GM21825 (cell line): ENCODE data around the gene FETUB.
"Not testable (repeated sequence)": the region's sequence is repeated elsewhere in the genome, so short reads cannot be mapped to it uniquely, and the experiment has no call there.

Experiments used
- ATAC-seq: cut with Tn5 transposase; IDR thresholded peaks from one replicate; pipeline ENCODE4 v1.9.1; 2021; ENCODE audit warnings: mild to moderate bottlenecking, moderate library complexity; ENCODE audit not compliant: unreplicated experiment

FETUB gene

GRCh38 chr3:186671051-186671450 is 30.9 kb downstream of the FETUB start:
- ATAC-seq: no peak

- ATAC-seq: no peak
These were observed 38.4 kb downstream of the FETUB start for GRCh38 chr3:186678604-186679003.

GRCh38 chr3:186679151-186679550 is 39.0 kb downstream of the FETUB start:
- no peak for ATAC-seq

- ATAC-seq: no peak
These were observed 40.7 kb downstream of the FETUB start for GRCh38 chr3:186680869-186681268.

- ATAC-seq: no peak
These were observed 42.6 kb downstream of the FETUB start for GRCh38 chr3:186682812-186683211.

GRCh38 chr3:186683979-186684378 is 43.8 kb downstream of the FETUB start:
- ATAC-seq: no peak

GRCh38 chr3:186686475-186686874 is 46.3 kb downstream of the FETUB start:
- not testable (repeated sequence) for ATAC-seq

- no peak for ATAC-seq
These were observed 47.0 kb downstream of the FETUB start for GRCh38 chr3:186687120-186687651.

GRCh38 chr3:186690304-186690703 is 50.1 kb downstream of the FETUB start:
- ATAC-seq: not testable (repeated sequence)

GRCh38 chr3:186691676-186692075 is 51.5 kb downstream of the FETUB start:
- no peak for ATAC-seq

GRCh38 chr3:186693843-186694242 is 53.6 kb downstream of the FETUB start:
- no peak for ATAC-seq

GRCh38 chr3:186694288-186695032 is 54.3 kb downstream of the FETUB start:
- no peak for ATAC-seq

- no peak for ATAC-seq
These were observed 56.3 kb downstream of the FETUB start for GRCh38 chr3:186696522-186696921.

- ATAC-seq: no peak
These were observed 57.3 kb downstream of the FETUB start for GRCh38 chr3:186697510-186697909.

- no peak for ATAC-seq
These were observed 60.1 kb downstream of the FETUB start for GRCh38 chr3:186700267-186700666.

GRCh38 chr3:186702451-186702850 is 62.3 kb downstream of the FETUB start:
- not testable (repeated sequence) for ATAC-seq
